Measurements from ENCODE around the gene MAP2K2. TPM values are rescaled to one million over a fixed set of nuclear protein-coding genes. Genes with fewer than 3 reads are reported as not detected.

Gene MAP2K2
- total RNA-seq, 1 experiment from 2014 or later = 191 TPM

GRCh38 chr19:4044990-4045465, 78.9 kb downstream of the MAP2K2 start:
- no peak for DNase-seq (ENCODE audit: low read depth)

DNA sequence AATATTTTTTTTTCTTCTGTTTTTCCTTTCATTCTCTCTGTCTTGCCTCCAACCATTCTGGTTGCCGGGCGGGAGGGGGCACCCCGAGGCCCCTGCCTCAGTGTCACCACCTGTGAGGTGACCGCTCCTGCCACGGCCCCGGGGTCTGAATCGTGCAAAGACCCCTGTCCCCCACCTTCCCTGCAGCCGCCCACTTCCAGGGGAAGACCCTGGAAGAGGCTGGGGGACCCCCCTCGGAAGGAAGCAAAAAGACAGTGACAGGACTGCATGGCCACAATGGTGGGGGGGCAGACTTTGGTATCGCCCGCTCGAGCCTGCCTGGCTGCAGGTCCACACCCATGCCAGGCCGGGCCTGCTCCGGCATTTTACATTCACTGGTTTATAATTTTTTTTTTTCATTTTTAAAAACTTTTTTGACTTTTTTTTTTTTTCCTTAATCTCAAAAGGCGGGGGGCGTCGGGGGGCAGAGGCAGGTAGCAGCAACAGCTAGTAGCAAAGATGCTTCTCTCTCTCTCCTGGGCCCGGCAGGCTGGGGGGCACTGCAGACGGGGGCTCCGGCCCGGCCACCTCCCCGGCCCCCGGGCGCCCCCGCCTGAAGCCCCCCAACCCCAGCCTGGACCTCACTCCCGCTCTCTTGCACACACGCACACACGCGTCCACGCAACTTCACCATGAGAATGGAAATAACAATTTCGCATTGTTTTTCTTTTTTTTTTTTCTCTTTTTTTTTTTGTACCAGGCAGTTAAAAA, 79.8 kb downstream of the MAP2K2 start:
- DNase-seq (ENCODE audit: low read depth) = no peak

DNA sequence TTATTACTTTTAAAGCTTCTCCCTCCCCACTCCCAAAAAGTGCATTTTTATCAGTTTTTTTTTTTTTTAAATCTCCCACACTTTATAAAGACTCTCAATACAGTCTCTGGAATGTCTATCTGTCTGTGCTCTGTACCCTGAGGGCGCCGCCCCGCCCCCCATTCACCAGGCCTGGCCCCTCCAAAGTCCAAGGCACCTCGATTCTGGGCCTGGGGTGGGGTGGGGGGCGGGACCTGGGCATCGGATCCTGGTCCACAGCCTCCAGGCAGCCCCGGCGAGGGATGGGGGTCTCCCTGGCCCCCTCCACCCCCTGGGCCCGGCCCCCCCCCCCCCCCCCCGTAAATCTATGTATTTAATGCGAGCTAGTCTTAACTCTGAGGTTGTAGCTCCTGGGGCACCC, 80.5 kb downstream of the MAP2K2 start:
- no peak for DNase-seq (ENCODE audit: low read depth)

GRCh38 chr19:4042731-4043082, 81.2 kb downstream of the MAP2K2 start:
- DNase-seq (ENCODE audit: low read depth) = no peak

GRCh38 chr19:4042064-4042730, 81.7 kb downstream of the MAP2K2 start:
- no peak for DNase-seq (ENCODE audit: low read depth)

Other genes with a start within 250 kb of the MAP2K2 start
- gene ATCAY, start 243.4 kb downstream of the MAP2K2 start, total RNA-seq (2014; rRNA removed) = 0.06 TPM in 1 of 2 replicates, not detected in the other
- not detected in 2 replicates for gene NMRK2, start 191.1 kb downstream of the MAP2K2 start, total RNA-seq (2014; rRNA removed)
- 135 and 150 TPM in 2 replicates for gene DAPK3, start 153.0 kb downstream of the MAP2K2 start, total RNA-seq (2014; rRNA removed)
- gene EEF2, start 138.7 kb downstream of the MAP2K2 start, total RNA-seq (2014; rRNA removed) = 2,004 and 2,150 TPM in 2 replicates
- 17.6 and 18.1 TPM in 2 replicates for gene PIAS4, start 116.4 kb downstream of the MAP2K2 start, total RNA-seq (2014; rRNA removed)
- gene ZBTB7A, start 57.2 kb downstream of the MAP2K2 start, total RNA-seq (2014; rRNA removed) = 29.5 and 29.7 TPM in 2 replicates
- gene CREB3L3, start 29.5 kb upstream of the MAP2K2 start, total RNA-seq (2014; rRNA removed) = not detected in 2 replicates
- 17.0 and 31.1 TPM in 2 replicates for gene SIRT6, start 58.4 kb upstream of the MAP2K2 start, total RNA-seq (2014; rRNA removed)
- gene ANKRD24, start 58.6 kb upstream of the MAP2K2 start, total RNA-seq (2014; rRNA removed) = 0.13 and 0.17 TPM in 2 replicates
- 0.11 TPM in 1 of 2 replicates, not detected in the other for gene EBI3, start 105.4 kb upstream of the MAP2K2 start, total RNA-seq (2014; rRNA removed)
- 16.8 and 24.2 TPM in 2 replicates for gene YJU2, start 123.0 kb upstream of the MAP2K2 start, total RNA-seq (2014; rRNA removed)
- 39.4 and 122 TPM in 2 replicates for gene SHD, start 155.1 kb upstream of the MAP2K2 start, total RNA-seq (2014; rRNA removed)
- not detected in 2 replicates for gene TMIGD2, start 178.3 kb upstream of the MAP2K2 start, total RNA-seq (2014; rRNA removed)
- gene FSD1, start 180.5 kb upstream of the MAP2K2 start, total RNA-seq (2014; rRNA removed) = 11.7 and 13.8 TPM in 2 replicates
- gene STAP2, start 214.7 kb upstream of the MAP2K2 start, total RNA-seq (2014; rRNA removed) = 1.1 and 2.9 TPM in 2 replicates
- 1.2 and 5.1 TPM in 2 replicates for gene MPND, start 219.4 kb upstream of the MAP2K2 start, total RNA-seq (2014; rRNA removed)

Data from LHCN-M2 (cell line).